HCT116 (cell line): ENCODE data around the gene TJAP1.
"Not testable (repeated sequence)": the region's sequence is repeated elsewhere in the genome, so short reads cannot be mapped to it uniquely, and the experiment has no call there.

Experiments
- CEBPB ChIP-seq: IDR thresholded peaks from 2 replicates; pipeline ENCODE4 v1.6.1; 2012; ENCODE audit warnings: low read depth
- EZH2 ChIP-seq: fragments of 200-600 bp; sonication (generic); IDR thresholded peaks from 2 replicates; pipeline ENCODE4 v1.6.1; 2017; ENCODE audit warnings: antibody characterized with exemption, mixed run types
- EZH2phosphoT487 ChIP-seq: fragments of 200-600 bp; IDR thresholded peaks from 2 replicates; pipeline ENCODE4 v1.6.1; 2018; ENCODE audit warnings: antibody characterized with exemption, borderline replicate concordance
- POLR2A ChIP-seq: IDR thresholded peaks from 2 replicates; pipeline ENCODE4 v1.7.0; 2011; ENCODE audit warnings: borderline replicate concordance; ENCODE audit not compliant: insufficient read depth, insufficient read length; ENCODE audit errors: extremely low read depth
- POLR2AphosphoS5 ChIP-seq: IDR thresholded peaks from 2 replicates; pipeline ENCODE4 v1.6.1; 2011; ENCODE audit warnings: mild to moderate bottlenecking, low read depth, low read length, moderate library complexity
- RAD21 ChIP-seq: IDR thresholded peaks from 2 replicates; pipeline ENCODE4 v1.6.1; 2012; ENCODE audit warnings: low read depth, mild to moderate bottlenecking
- SRF ChIP-seq: IDR thresholded peaks from 2 replicates; pipeline ENCODE4 v1.6.1; 2012; ENCODE audit warnings: low read depth
- YY1 ChIP-seq: IDR thresholded peaks from 2 replicates; pipeline ENCODE4 v1.6.1; 2011; ENCODE audit warnings: low read length, low read depth, moderate library complexity, mild to moderate bottlenecking; ENCODE audit not compliant: insufficient replicate concordance; ENCODE audit errors: extremely low read depth
- ZNF274 ChIP-seq: fragments of 200-500 bp; sonication (Bioruptor generic); IDR thresholded peaks from 2 replicates; pipeline ENCODE4 v1.6.1; 2014; ENCODE audit warnings: mild to moderate bottlenecking, low read depth, low read length, inconsistent platforms
- TF ChIP-seq, protein P1 (sequence below): IDR thresholded peaks from 2 replicates; pipeline ENCODE4 v1.6.1; 2011; ENCODE audit warnings: mild to moderate bottlenecking, low read length, moderate library complexity; ENCODE audit not compliant: insufficient replicate concordance; ENCODE audit errors: extremely low read depth
- TF ChIP-seq, protein P2 (sequence below), 3 experiments: fragments of 200-600 bp in 1 of 3; sonication (generic) in 1 of 3; IDR thresholded peaks in 2 of 3; conservative IDR thresholded peaks in 1 of 3; 2 replicates each; pipeline ENCODE4 v1.5.1; 2012 to 2017; ENCODE audit warnings: low read depth in 2 of 3, low read length in 2 of 3, antibody characterized with exemption in 1 of 3, borderline replicate concordance in 1 of 3, control low read depth in 1 of 3, mild to moderate bottlenecking in 1 of 3, mixed read lengths in 1 of 3, mixed run types in 1 of 3, moderate library complexity in 1 of 3; ENCODE audit not compliant: insufficient read depth in 1 of 3
- TF ChIP-seq, protein P3 (sequence below): IDR thresholded peaks from 2 replicates; pipeline ENCODE4 v1.6.1; 2012
- TF ChIP-seq, protein P4 (sequence below): IDR thresholded peaks from 2 replicates; pipeline ENCODE4 v1.6.1; 2012; ENCODE audit warnings: low read depth

DNA sequence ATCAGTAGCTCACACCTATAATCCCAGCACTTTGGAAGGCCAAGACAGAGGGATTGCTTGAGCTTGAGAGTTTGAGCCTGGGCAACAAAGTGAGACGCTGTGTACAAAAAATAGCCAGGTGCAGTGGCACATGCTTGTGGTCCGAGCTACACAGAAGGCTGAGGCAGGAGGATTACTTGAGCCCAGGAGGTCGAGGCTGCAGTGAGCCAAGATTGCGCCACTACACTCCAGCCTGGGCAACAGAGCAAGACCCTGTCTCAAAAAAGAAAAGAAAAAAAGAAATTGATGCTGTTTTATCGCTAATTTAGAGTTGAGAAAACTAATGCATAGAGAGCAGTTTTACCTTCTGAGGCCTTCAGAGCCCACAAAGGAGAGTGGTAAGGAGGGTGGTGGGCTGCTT, 20.9 kb downstream of the TJAP1 start:
- TF ChIP-seq, protein P1, sequence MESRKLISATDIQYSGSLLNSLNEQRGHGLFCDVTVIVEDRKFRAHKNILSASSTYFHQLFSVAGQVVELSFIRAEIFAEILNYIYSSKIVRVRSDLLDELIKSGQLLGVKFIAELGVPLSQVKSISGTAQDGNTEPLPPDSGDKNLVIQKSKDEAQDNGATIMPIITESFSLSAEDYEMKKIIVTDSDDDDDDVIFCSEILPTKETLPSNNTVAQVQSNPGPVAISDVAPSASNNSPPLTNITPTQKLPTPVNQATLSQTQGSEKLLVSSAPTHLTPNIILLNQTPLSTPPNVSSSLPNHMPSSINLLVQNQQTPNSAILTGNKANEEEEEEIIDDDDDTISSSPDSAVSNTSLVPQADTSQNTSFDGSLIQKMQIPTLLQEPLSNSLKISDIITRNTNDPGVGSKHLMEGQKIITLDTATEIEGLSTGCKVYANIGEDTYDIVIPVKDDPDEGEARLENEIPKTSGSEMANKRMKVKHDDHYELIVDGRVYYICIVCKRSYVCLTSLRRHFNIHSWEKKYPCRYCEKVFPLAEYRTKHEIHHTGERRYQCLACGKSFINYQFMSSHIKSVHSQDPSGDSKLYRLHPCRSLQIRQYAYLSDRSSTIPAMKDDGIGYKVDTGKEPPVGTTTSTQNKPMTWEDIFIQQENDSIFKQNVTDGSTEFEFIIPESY: not testable (repeated sequence)
- not testable (repeated sequence) for TF ChIP-seq RAD21, SRF, EZH2phosphoT487, POLR2AphosphoS5, POLR2A, ZNF274, CEBPB, YY1, EZH2
- TF ChIP-seq, protein P2, sequence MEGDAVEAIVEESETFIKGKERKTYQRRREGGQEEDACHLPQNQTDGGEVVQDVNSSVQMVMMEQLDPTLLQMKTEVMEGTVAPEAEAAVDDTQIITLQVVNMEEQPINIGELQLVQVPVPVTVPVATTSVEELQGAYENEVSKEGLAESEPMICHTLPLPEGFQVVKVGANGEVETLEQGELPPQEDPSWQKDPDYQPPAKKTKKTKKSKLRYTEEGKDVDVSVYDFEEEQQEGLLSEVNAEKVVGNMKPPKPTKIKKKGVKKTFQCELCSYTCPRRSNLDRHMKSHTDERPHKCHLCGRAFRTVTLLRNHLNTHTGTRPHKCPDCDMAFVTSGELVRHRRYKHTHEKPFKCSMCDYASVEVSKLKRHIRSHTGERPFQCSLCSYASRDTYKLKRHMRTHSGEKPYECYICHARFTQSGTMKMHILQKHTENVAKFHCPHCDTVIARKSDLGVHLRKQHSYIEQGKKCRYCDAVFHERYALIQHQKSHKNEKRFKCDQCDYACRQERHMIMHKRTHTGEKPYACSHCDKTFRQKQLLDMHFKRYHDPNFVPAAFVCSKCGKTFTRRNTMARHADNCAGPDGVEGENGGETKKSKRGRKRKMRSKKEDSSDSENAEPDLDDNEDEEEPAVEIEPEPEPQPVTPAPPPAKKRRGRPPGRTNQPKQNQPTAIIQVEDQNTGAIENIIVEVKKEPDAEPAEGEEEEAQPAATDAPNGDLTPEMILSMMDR (IDR thresholded peaks at IDR 0.05 in 2 of 3, conservative IDR thresholded peaks at IDR 0.05 in 1 of 3; ENCODE audit: borderline replicate concordance in 1 of 3, insufficient read depth in 1 of 3, low read depth in 2 of 3, low read length in 2 of 3): not testable (repeated sequence)
- TF ChIP-seq, protein P3, sequence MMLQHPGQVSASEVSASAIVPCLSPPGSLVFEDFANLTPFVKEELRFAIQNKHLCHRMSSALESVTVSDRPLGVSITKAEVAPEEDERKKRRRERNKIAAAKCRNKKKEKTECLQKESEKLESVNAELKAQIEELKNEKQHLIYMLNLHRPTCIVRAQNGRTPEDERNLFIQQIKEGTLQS: not testable (repeated sequence)
- TF ChIP-seq, protein P4, sequence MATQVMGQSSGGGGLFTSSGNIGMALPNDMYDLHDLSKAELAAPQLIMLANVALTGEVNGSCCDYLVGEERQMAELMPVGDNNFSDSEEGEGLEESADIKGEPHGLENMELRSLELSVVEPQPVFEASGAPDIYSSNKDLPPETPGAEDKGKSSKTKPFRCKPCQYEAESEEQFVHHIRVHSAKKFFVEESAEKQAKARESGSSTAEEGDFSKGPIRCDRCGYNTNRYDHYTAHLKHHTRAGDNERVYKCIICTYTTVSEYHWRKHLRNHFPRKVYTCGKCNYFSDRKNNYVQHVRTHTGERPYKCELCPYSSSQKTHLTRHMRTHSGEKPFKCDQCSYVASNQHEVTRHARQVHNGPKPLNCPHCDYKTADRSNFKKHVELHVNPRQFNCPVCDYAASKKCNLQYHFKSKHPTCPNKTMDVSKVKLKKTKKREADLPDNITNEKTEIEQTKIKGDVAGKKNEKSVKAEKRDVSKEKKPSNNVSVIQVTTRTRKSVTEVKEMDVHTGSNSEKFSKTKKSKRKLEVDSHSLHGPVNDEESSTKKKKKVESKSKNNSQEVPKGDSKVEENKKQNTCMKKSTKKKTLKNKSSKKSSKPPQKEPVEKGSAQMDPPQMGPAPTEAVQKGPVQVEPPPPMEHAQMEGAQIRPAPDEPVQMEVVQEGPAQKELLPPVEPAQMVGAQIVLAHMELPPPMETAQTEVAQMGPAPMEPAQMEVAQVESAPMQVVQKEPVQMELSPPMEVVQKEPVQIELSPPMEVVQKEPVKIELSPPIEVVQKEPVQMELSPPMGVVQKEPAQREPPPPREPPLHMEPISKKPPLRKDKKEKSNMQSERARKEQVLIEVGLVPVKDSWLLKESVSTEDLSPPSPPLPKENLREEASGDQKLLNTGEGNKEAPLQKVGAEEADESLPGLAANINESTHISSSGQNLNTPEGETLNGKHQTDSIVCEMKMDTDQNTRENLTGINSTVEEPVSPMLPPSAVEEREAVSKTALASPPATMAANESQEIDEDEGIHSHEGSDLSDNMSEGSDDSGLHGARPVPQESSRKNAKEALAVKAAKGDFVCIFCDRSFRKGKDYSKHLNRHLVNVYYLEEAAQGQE: not testable (repeated sequence)
